Lung (tissue), 16 donors: ENCODE data around the gene CATSPER3. TPM values are rescaled to one million over a fixed set of nuclear protein-coding genes. Genes with fewer than 3 reads are reported as not detected.
A peak's percentile ranks its signal among the peaks of the same experiment; 100 is the strongest.

Experiments used
- ATAC-seq: fragments of 200-7000 bp; cut with Tn5 transposase; one replicate; pipeline ENCODE4 v1.9.1; 2020; ENCODE audit warnings: moderate number of reproducible peaks; ENCODE audit not compliant: insufficient read depth, low FRiP score
- DNase-seq, 3 donors: peaks; one replicate each; pipeline ENCODE4 v3.0.0-alpha.2; 2013 to 2017
- H3K27ac ChIP-seq, 2 donors: one replicate each; pipeline ENCODE4 v1.5.1; 2013; ENCODE audit warnings: mild to moderate bottlenecking in 2 of 2, moderate library complexity in 2 of 2, control low read depth in 1 of 2, inconsistent platforms in 1 of 2, low read depth in 1 of 2, low read length in 1 of 2
- H3K27me3 ChIP-seq, 3 donors: one replicate each; pipeline ENCODE4 v1.5.1; 2013; ENCODE audit warnings: low read length in 2 of 3; ENCODE audit not compliant: control insufficient read depth in 3 of 3, insufficient read depth in 3 of 3
- H3K36me3 ChIP-seq, 4 donors: one replicate each; pipeline ENCODE4 v1.5.1; 2013; ENCODE audit warnings: low read length in 4 of 4, mild to moderate bottlenecking in 1 of 4, moderate library complexity in 1 of 4; ENCODE audit not compliant: control insufficient read depth in 4 of 4, insufficient read depth in 4 of 4
- H3K4me1 ChIP-seq, 5 donors: one replicate each; pipeline ENCODE4 v1.5.1; 2013; ENCODE audit warnings: low read length in 5 of 5, mild to moderate bottlenecking in 2 of 5, moderate library complexity in 1 of 5; ENCODE audit not compliant: control insufficient read depth in 5 of 5, insufficient read depth in 5 of 5
- H3K4me3 ChIP-seq: one replicate; pipeline ENCODE4 v1.5.1; 2013; ENCODE audit warnings: mild to moderate bottlenecking, control low read depth, moderate library complexity
- H3K9ac ChIP-seq, 2 donors: one replicate each; pipeline ENCODE4 v1.5.1; 2013; ENCODE audit warnings: low read length in 2 of 2, control low read depth in 1 of 2; ENCODE audit not compliant: insufficient read depth in 1 of 2
- H3K9me3 ChIP-seq, 4 donors: one replicate each; pipeline ENCODE4 v1.5.1; 2013; ENCODE audit warnings: low read length in 3 of 4, mild to moderate bottlenecking in 1 of 4, moderate library complexity in 1 of 4; ENCODE audit not compliant: control insufficient read depth in 4 of 4, insufficient read depth in 3 of 4
- CTCF ChIP-seq: IDR thresholded peaks from 2 replicates; pipeline ENCODE4 v1.5.1; 2012; ENCODE audit warnings: mild to moderate bottlenecking; ENCODE audit errors: control extremely low read depth, extremely low read depth
- WGBS, 2 donors: extraction: QIAGEN DNeasy Blood & Tissue Kit; methylation state at CpG; one replicate each; pipeline ENCODE4 v1.1.7; 2013; 5-methylcytosine and 5-hydroxymethylcytosine counted together
- long read RNA-seq, 5 donors: transcript quantifications; one replicate each; lab custom pipeline, GENCODE V29; 2026
- polyA plus RNA-seq, 2 donors: library from polyadenylated mRNA; stranded (reverse); fragments of 200-250 nt; gene quantifications; one replicate each; pipeline ENCODE4 v1.2.1, GENCODE V29; 2013
- total RNA-seq, 2 donors: library from RNA; depleted of rRNA in 1 of 2; stranded (reverse); fragments of >200 nt in 1 of 2; gene quantifications; one replicate each; pipeline ENCODE4 v1.2.1, GENCODE V29; 2014 to 2021
- donor health status: control.
- donor health status: control.
- donor health status: Bipolar disorder and iron deficiency.
- donor health status: healthy.
- donor health status: DM: yes; HTN: yes; CAD: no.

The CATSPER3 gene
- total RNA-seq (under 1 TPM; 0.54 to 0.61 TPM), polyA plus RNA-seq (under 1 TPM; 0.38 to 0.43 TPM)
- long read RNA-seq, donor 1, result 0 reads
- long read RNA-seq, donor 2, result 0 reads
- long read RNA-seq, donor 3, result 0 reads
- long read RNA-seq, donor 4, result 0 reads
- long read RNA-seq, donor 5, result 0 reads

GRCh38 chr5:134967607-134968006 lies at the start of gene CATSPER3:
TSS of gene CATSPER3 (plus strand) at chr5:134967907. CDS start at chr5:134967992, 85 bp downstream.
- no peak within 1 kb of the TSS for H3K27ac ChIP-seq
- no peaks in the 10 kb centered on the region for H3K9me3 ChIP-seq
- 89 to 94% methylated on average over 3 of the region's 3 CpGs for WGBS, 2 donors

GRCh38 chr5:134918861-134919260 lies 48.8 kb upstream of the CATSPER3 start:
- TF ChIP-seq CTCF, result no peak
- no peaks in the 10 kb centered on the region for H3K4me1 ChIP-seq
- H3K36me3 ChIP-seq, result peaks cover 5 to 19% (median 8%) of the 10 kb centered on the region in 4 donors
- no peak for DNase-seq
- no peak overlapping the region for H3K27ac ChIP-seq
- no peak overlapping the region for H3K9ac ChIP-seq
- no peaks in the 10 kb centered on the region for H3K9me3 ChIP-seq
- ATAC-seq, result no peak
- 94 to 96% methylated on average over 3 of the region's 3 CpGs for WGBS, 2 donors
- no peaks in the 10 kb centered on the region for H3K27me3 ChIP-seq
- H3K4me3 ChIP-seq, result no peak overlapping the region

More at GRCh38 chr5:134967607-134968006, at the start of gene CATSPER3:
- Histone ChIP-seq H3K36me3 (peaks cover 0 to 6% (median 2%) of the 10 kb centered on the region in 4 donors), H3K4me1 (no peaks in the 10 kb centered on the region), H3K9ac (no peak within 1 kb of the TSS), H3K27me3 (no peaks in the 10 kb centered on the region), H3K4me3 (no peak within 1 kb of the TSS)
- DNase-seq, result no peak
- TF ChIP-seq CTCF, result no peak
- ATAC-seq, result no peak

GRCh38 chr5:134920848-134921575 lies 46.7 kb upstream of the CATSPER3 start:
- 84 to 92% methylated on average over 9 of the region's 9 CpGs for WGBS, 2 donors

More at GRCh38 chr5:134920848-134921575, 46.7 kb upstream of the CATSPER3 start:
- no peak overlapping the region for H3K4me3 ChIP-seq
- no peaks in the 10 kb centered on the region for H3K9me3 ChIP-seq
- H3K36me3 ChIP-seq, result peaks cover 5 to 12% (median 6%) of the 10 kb centered on the region in 4 donors
- no peaks in the 10 kb centered on the region for H3K27me3 ChIP-seq
- TF ChIP-seq CTCF, result no peak
- H3K9ac ChIP-seq, result no peak overlapping the region
- H3K4me1 ChIP-seq, result no peaks in the 10 kb centered on the region
- peak overlapping the region in 1 of 2 donors; percentile 55 for H3K27ac ChIP-seq
- no peak for ATAC-seq
- DNase-seq, result peak in 1 of 3 donors; percentile 21
